T-helper 22 cell (primary cell): ENCODE data around the gene IDI2.

Experiments
- DNase-seq: peaks from one replicate; pipeline ENCODE4 v3.0.0-alpha.2; 2020; ENCODE audit warnings: low read depth

IDI2 gene

GRCh38 chr10:980468-981093, 45.1 kb downstream of the IDI2 start:
- no peak for DNase-seq

GRCh38 chr10:978826-979421, 46.7 kb downstream of the IDI2 start:
- no peak for DNase-seq

- DNase-seq: no peak
Observed at GRCh38 chr10:976316-976715, 49.3 kb downstream of the IDI2 start.

- no peak for DNase-seq
Observed at GRCh38 chr10:974785-975074, 50.9 kb downstream of the IDI2 start.

- no peak for DNase-seq
Observed at GRCh38 chr10:974038-974784, 51.4 kb downstream of the IDI2 start.

- DNase-seq: no peak
Observed at GRCh38 chr10:972763-973162, 52.9 kb downstream of the IDI2 start.

GRCh38 chr10:971613-972012, 54.0 kb downstream of the IDI2 start:
- no peak for DNase-seq

GRCh38 chr10:971150-971542, 54.5 kb downstream of the IDI2 start:
- DNase-seq: no peak

GRCh38 chr10:970311-971149, 55.1 kb downstream of the IDI2 start:
- no peak for DNase-seq

- no peak for DNase-seq
Observed at GRCh38 chr10:969473-970150, 56.0 kb downstream of the IDI2 start.
